Loucy (cell line): ENCODE results near the gene WRAP73.

Experiments used
- H2AFZ ChIP-seq: fragments of 200-600 bp; sonication (generic); 2 replicates; pipeline ENCODE4 v1.6.0; 2016; ENCODE audit warnings: antibody characterized with exemption, mild to moderate bottlenecking, low read length, moderate library complexity
- H3F3A ChIP-seq: fragments of 200-600 bp; 2 replicates; pipeline ENCODE4 v1.6.0; 2016; ENCODE audit warnings: antibody characterized with exemption, low read depth, mild to moderate bottlenecking
- H3K27me3 ChIP-seq: fragments of 200-600 bp; sonication (generic); 2 replicates; pipeline ENCODE4 v1.6.1; 2014; ENCODE audit warnings: low read length, mild to moderate bottlenecking; ENCODE audit not compliant: insufficient read depth, poor library complexity, severe bottlenecking
- H3K36me3 ChIP-seq: fragments of 200-600 bp; sonication (generic); 2 replicates; pipeline ENCODE4 v1.6.1; 2016; ENCODE audit warnings: low read length; ENCODE audit not compliant: insufficient read depth
- H3K4me1 ChIP-seq: fragments of 200-600 bp; sonication (generic); 2 replicates; pipeline ENCODE4 v1.5.1; 2014; ENCODE audit warnings: low read length, mild to moderate bottlenecking; ENCODE audit not compliant: insufficient read depth, poor library complexity, severe bottlenecking
- H3K4me2 ChIP-seq: fragments of 200-600 bp; sonication (generic); 2 replicates; pipeline ENCODE4 v1.6.0; 2014; ENCODE audit warnings: antibody characterized with exemption, low read length, low read depth, mild to moderate bottlenecking; ENCODE audit not compliant: poor library complexity, severe bottlenecking
- H3K4me3 ChIP-seq: fragments of 200-600 bp; sonication (generic); 2 replicates; pipeline ENCODE4 v1.5.1; 2014; ENCODE audit warnings: low read length, mild to moderate bottlenecking, mixed read lengths; ENCODE audit not compliant: poor library complexity, severe bottlenecking
- H3K79me2 ChIP-seq: fragments of 200-600 bp; sonication (generic); 2 replicates; pipeline ENCODE4 v1.6.1; 2014; ENCODE audit warnings: low read length; ENCODE audit not compliant: insufficient read depth
- H3K9ac ChIP-seq: fragments of 200-600 bp; sonication (generic); 2 replicates; pipeline ENCODE4 v1.6.0; 2014; ENCODE audit warnings: mild to moderate bottlenecking, low read depth, low read length, moderate library complexity; ENCODE audit not compliant: poor library complexity, severe bottlenecking
- H3K9me2 ChIP-seq: fragments of 200-600 bp; sonication (generic); replicated peaks from 2 replicates; pipeline ENCODE4 v1.6.1; 2016; ENCODE audit warnings: low read depth, low read length, mixed read lengths
- H3K9me3 ChIP-seq: fragments of 200-600 bp; sonication (generic); 2 replicates; pipeline ENCODE4 v1.6.1; 2014; ENCODE audit warnings: mild to moderate bottlenecking, antibody characterized with exemption, low read length, low read depth; ENCODE audit not compliant: insufficient read depth
- H4K20me1 ChIP-seq: fragments of 200-600 bp; sonication (generic); 2 replicates; pipeline ENCODE4 v1.6.0; 2014; ENCODE audit warnings: antibody characterized with exemption, low read length, mild to moderate bottlenecking; ENCODE audit not compliant: insufficient read depth, poor library complexity, severe bottlenecking
- EZH2phosphoT487 ChIP-seq: fragments of 200-600 bp; IDR thresholded peaks from 2 replicates; pipeline ENCODE4 v1.6.1; 2018; ENCODE audit warnings: antibody characterized with exemption, mild to moderate bottlenecking, moderate library complexity, borderline replicate concordance
- TF ChIP-seq, protein P1 (sequence below): fragments of 200-600 bp; sonication (generic); conservative IDR thresholded peaks from 2 replicates; pipeline ENCODE4 v1.5.1; 2014; ENCODE audit warnings: mild to moderate bottlenecking, antibody characterized with exemption, low read length

WRAP73 gene

DNA sequence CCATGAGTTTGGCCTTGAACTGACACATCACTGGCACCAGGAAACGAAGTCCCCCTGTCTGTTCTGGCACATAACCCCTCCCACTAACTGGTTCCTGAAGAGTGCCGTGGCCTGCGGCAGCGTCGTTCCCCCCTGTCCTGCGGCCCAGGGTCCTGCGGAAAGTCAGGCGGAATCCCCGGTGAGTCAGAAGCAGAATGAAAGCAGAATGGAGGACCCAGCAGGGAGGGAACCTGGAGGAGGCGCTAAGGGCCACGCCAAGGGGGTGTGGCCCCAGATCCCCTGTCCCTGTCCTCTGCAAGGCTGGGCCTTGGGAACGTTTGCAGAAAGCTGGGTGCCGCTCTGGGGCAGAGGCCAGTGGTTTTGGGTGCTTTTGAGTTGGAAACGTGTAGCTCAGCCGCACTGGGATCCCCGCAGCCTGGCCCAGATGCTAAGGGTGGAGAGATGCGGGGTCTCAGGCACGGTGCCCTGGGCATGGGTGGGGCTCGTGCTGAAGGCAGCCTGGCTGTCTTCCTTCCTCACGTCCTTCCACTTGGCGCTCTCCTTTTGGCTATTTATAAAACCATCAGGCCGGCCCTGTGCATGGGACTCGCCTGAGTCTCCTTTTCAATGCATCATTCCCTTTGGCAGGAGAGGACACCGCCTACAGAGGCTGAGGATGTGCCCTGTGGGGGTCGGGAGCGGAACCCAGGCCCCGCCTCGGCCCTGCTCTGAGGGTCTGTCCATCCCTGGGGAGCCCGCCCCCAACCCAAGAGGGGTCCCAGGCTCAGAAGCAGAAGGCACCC, 38.6 kb upstream of the WRAP73 start:
- no peak overlapping the region for H3K4me2 ChIP-seq
- no peaks in the 10 kb centered on the region for H3K9me2 ChIP-seq

DNA sequence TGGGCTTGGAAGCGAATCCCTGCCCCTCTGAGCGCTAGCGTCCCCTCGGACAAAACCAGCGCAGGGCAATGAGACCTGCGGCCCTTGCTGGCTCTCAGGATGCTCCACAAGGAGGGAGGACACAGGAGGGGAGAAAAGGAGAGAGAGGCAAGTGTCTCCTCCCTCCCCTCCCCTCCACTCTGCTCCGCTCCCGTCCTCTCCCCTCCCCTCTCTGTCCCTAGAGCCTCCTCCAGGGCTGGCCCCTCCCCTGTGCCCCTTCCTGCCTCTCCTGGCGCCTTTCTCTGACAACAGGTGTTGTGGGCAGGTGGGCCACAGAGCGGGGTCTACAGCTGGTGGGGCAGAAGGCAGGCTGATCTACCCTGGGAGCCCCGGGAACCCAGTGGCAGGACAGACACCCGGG, 37.6 kb upstream of the WRAP73 start:
- Histone ChIP-seq H3K4me1 (no peaks in the 10 kb centered on the region), H3K9ac (no peak overlapping the region), H3K4me2 (no peak overlapping the region), H2AFZ (no peak overlapping the region), H3K9me3 (no peaks in the 10 kb centered on the region), H4K20me1 (no peaks in the 10 kb centered on the region), H3K4me3 (no peak overlapping the region), H3K27me3 (no peaks in the 10 kb centered on the region), H3K9me2 (no peaks in the 10 kb centered on the region), H3F3A (no peaks in the 10 kb centered on the region), H3K36me3 (no peaks in the 10 kb centered on the region), H3K79me2 (no peaks in the 10 kb centered on the region)
- TF ChIP-seq EZH2phosphoT487, result no peak
- TF ChIP-seq, protein P1, sequence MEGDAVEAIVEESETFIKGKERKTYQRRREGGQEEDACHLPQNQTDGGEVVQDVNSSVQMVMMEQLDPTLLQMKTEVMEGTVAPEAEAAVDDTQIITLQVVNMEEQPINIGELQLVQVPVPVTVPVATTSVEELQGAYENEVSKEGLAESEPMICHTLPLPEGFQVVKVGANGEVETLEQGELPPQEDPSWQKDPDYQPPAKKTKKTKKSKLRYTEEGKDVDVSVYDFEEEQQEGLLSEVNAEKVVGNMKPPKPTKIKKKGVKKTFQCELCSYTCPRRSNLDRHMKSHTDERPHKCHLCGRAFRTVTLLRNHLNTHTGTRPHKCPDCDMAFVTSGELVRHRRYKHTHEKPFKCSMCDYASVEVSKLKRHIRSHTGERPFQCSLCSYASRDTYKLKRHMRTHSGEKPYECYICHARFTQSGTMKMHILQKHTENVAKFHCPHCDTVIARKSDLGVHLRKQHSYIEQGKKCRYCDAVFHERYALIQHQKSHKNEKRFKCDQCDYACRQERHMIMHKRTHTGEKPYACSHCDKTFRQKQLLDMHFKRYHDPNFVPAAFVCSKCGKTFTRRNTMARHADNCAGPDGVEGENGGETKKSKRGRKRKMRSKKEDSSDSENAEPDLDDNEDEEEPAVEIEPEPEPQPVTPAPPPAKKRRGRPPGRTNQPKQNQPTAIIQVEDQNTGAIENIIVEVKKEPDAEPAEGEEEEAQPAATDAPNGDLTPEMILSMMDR, result no peak

More for the DNA sequence above, 38.6 kb upstream of the WRAP73 start:
- no peaks in the 10 kb centered on the region for H3K4me1 ChIP-seq
- H3K4me3 ChIP-seq, result no peak overlapping the region
- H4K20me1 ChIP-seq, result no peaks in the 10 kb centered on the region
- TF ChIP-seq, protein P1, result no peak
- no peak for TF ChIP-seq EZH2phosphoT487
- no peak overlapping the region for H3K9ac ChIP-seq
- H3K79me2 ChIP-seq, result no peaks in the 10 kb centered on the region
- no peaks in the 10 kb centered on the region for H3F3A ChIP-seq
- H3K9me3 ChIP-seq, result no peaks in the 10 kb centered on the region
- H3K27me3 ChIP-seq, result no peaks in the 10 kb centered on the region
- no peak overlapping the region for H2AFZ ChIP-seq
- H3K36me3 ChIP-seq, result no peaks in the 10 kb centered on the region

DNA sequence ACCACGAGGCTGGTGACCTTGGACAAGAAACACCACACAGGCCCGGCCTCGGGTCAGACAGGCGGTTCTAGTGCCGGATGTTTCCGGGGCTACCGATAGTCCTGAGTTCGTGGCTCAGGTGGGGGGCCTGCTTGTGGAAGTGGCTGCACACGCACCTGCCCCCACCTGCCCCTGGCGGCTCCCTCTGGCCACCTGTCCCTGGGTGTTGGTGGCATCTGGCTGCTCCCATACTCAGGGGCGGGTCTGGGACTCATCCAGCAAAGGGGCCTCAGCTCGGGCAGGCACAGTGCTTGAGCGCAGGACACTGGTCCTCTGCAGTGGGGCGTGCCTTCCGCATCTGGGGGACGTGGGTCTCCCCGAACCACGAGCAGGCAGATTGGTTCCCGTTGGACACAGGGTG, 36.0 kb upstream of the WRAP73 start:
- Histone ChIP-seq H4K20me1 (no peaks in the 10 kb centered on the region), H3K4me2 (no peak overlapping the region), H3K9ac (no peak overlapping the region), H3K9me3 (no peaks in the 10 kb centered on the region), H2AFZ (no peak overlapping the region), H3K27me3 (no peaks in the 10 kb centered on the region), H3K9me2 (no peaks in the 10 kb centered on the region), H3K4me1 (no peaks in the 10 kb centered on the region), H3K4me3 (no peak overlapping the region), H3K36me3 (no peaks in the 10 kb centered on the region), H3F3A (no peaks in the 10 kb centered on the region), H3K79me2 (no peaks in the 10 kb centered on the region)
- no peak for TF ChIP-seq EZH2phosphoT487
- TF ChIP-seq, protein P1, result no peak
